Measurements from ENCODE around the gene PPP4C. TPM values are rescaled to one million over a fixed set of nuclear protein-coding genes. Genes with fewer than 3 reads are reported as not detected.

The PPP4C gene
- total RNA-seq, 1 experiment from 2014 or later = 163 TPM

GRCh38 chr16:30067584-30067916 lies 8.2 kb upstream of the PPP4C start:
- H4K5ac ChIP-seq (ENCODE audit: insufficient read length, low read depth, low read length) = no peak overlapping the region
- H3K4ac ChIP-seq (ENCODE audit: low read depth, low read length) = no peak overlapping the region
- peaks cover 12% of the 10 kb centered on the region; the same call in 1 of the 2 replicates for H3K79me2 ChIP-seq (ENCODE audit: insufficient read depth, low read length)
- no peaks in the 10 kb centered on the region for H3K27me3 ChIP-seq (ENCODE audit: insufficient read depth, low read length)
- no peak overlapping the region for H3K23ac ChIP-seq (ENCODE audit: insufficient read length, low read depth, low read length)
- H3K23me2 ChIP-seq (ENCODE audit: insufficient read length, low read depth, low read length, poor library complexity, severe bottlenecking) = peaks cover 17% of the 10 kb centered on the region
- TF ChIP-seq, protein P1, sequence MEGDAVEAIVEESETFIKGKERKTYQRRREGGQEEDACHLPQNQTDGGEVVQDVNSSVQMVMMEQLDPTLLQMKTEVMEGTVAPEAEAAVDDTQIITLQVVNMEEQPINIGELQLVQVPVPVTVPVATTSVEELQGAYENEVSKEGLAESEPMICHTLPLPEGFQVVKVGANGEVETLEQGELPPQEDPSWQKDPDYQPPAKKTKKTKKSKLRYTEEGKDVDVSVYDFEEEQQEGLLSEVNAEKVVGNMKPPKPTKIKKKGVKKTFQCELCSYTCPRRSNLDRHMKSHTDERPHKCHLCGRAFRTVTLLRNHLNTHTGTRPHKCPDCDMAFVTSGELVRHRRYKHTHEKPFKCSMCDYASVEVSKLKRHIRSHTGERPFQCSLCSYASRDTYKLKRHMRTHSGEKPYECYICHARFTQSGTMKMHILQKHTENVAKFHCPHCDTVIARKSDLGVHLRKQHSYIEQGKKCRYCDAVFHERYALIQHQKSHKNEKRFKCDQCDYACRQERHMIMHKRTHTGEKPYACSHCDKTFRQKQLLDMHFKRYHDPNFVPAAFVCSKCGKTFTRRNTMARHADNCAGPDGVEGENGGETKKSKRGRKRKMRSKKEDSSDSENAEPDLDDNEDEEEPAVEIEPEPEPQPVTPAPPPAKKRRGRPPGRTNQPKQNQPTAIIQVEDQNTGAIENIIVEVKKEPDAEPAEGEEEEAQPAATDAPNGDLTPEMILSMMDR (conservative IDR thresholded peaks at IDR 0.05) = no peak
- no peak overlapping the region for H2BK120ac ChIP-seq (ENCODE audit: low read depth, low read length, poor library complexity, severe bottlenecking)
- no peak overlapping the region for H2AK5ac ChIP-seq (ENCODE audit: insufficient read length, low read length)
- no CpG with 5 or more reads among the region's 6 CpGs for WGBS (ENCODE audit: extremely low coverage, insufficient read length, low lambda C conversion rate)
- H4K20me1 ChIP-seq (ENCODE audit: control insufficient read depth, insufficient read depth, insufficient read length) = no peaks in the 10 kb centered on the region
- H2BK12ac ChIP-seq (ENCODE audit: insufficient read length, low read depth, low read length) = no peak overlapping the region
- H3K9me3 Mint-ChIP-seq = no peaks in the 10 kb centered on the region; a peak in 1 of 5 replicates
- H3K4me1 Mint-ChIP-seq = peaks cover 19 to 30% of the 10 kb centered on the region in 2 experiments
- no peak overlapping the region for H2BK5ac ChIP-seq (ENCODE audit: insufficient read length, low read length)
- no peak overlapping the region for H2AFZ ChIP-seq (ENCODE audit: low read length)
- H3K27ac ChIP-seq (ENCODE audit: insufficient read length, low read depth, low read length) = no peak overlapping the region
- H3K27ac Mint-ChIP-seq = peak overlapping the region in 2 of 3 experiments; percentile 85 to 88; a peak in 4 of 7 replicates
- H3K4me3 Mint-ChIP-seq = peak overlapping the region; percentile 88 to 94
- peaks cover 51 to 65% (median 58%) of the 10 kb centered on the region in 3 experiments for H3K36me3 Mint-ChIP-seq (ENCODE audit: insufficient read depth in 1 of 3, low read depth in 3 of 3)
- no peak overlapping the region for H3T11ph ChIP-seq (ENCODE audit: low read length)
- no peaks in the 10 kb centered on the region; the same call in 1 of the 2 replicates for H3K27me3 Mint-ChIP-seq (ENCODE audit: low read depth)
- no peaks in the 10 kb centered on the region; the same call in 1 of the 2 replicates for H3K4me1 ChIP-seq (ENCODE audit: insufficient read depth, low read length)
- no peak for DNase-seq
- no peak overlapping the region for H3K56ac ChIP-seq (ENCODE audit: insufficient read length, low read depth, low read length)
- no peaks in the 10 kb centered on the region for H3K9me3 ChIP-seq (ENCODE audit: control insufficient read depth, low read depth, low read length)
- H3K14ac ChIP-seq (ENCODE audit: insufficient read depth, low read length) = no peak overlapping the region
- no peak overlapping the region for H2BK20ac ChIP-seq (ENCODE audit: low read depth, low read length, poor library complexity, severe bottlenecking)
- H2BK15ac ChIP-seq (ENCODE audit: low read depth, low read length) = no peak overlapping the region
- H3K4me2 ChIP-seq (ENCODE audit: insufficient read depth, insufficient read length, low read length) = peak overlapping the region; percentile 89
- no peak overlapping the region for H3K9ac ChIP-seq (ENCODE audit: extremely low read depth, insufficient read length, low read length)
- H4K8ac ChIP-seq (replicated peaks; ENCODE audit: insufficient read length, low read depth, low read length) = no peak overlapping the region
- no peak overlapping the region for H4K91ac ChIP-seq (ENCODE audit: insufficient read length, low read depth, low read length)
- peaks cover 7% of the 10 kb centered on the region for H3K79me1 ChIP-seq (ENCODE audit: insufficient read depth, low read depth, low read length, poor library complexity, severe bottlenecking)
- H3K18ac ChIP-seq (ENCODE audit: insufficient read length, low read depth, low read length) = no peak overlapping the region
